NK-92 treated with Interleukin-12 subunit alpha and Interleukin-12 subunit beta, amount 100 ng/mL, for 24 hours (cell line): Measurements from ENCODE around the gene FSD1L.
A peak's percentile ranks its signal among the peaks of the same experiment; 100 is the strongest.

Experiments used
- DNase-seq: peaks from one replicate; lab custom pipeline; 2025; lab: John Stamatoyannopoulos, UW

The FSD1L gene

GRCh38 chr9:105447814-105448812 is at the start of gene FSD1L:
FSD1L (plus strand) TSS chr9:105448034; CDS start chr9:105448221, 187 bp downstream.
- peak; percentile 81 for DNase-seq

GRCh38 chr9:105399117-105399516 is 48.7 kb upstream of the FSD1L start:
- no peak for DNase-seq

GRCh38 chr9:105401651-105402050 is 46.2 kb upstream of the FSD1L start:
- DNase-seq = no peak

GRCh38 chr9:105403552-105404248 is 44.1 kb upstream of the FSD1L start:
- DNase-seq = no peak

- DNase-seq = peak; percentile 63
Observed at GRCh38 chr9:105405514-105406131, 42.2 kb upstream of the FSD1L start.

- DNase-seq = no peak
Observed at GRCh38 chr9:105406369-105406768, 41.5 kb upstream of the FSD1L start.

GRCh38 chr9:105413525-105413924 is 34.3 kb upstream of the FSD1L start:
- DNase-seq = no peak

- DNase-seq = peak; percentile 27
Observed at GRCh38 chr9:105414947-105415661, 32.7 kb upstream of the FSD1L start.

GRCh38 chr9:105415662-105415980 is 32.2 kb upstream of the FSD1L start:
- no peak for DNase-seq

- DNase-seq = no peak
Observed at GRCh38 chr9:105416840-105417239, 31.0 kb upstream of the FSD1L start.

- no peak for DNase-seq
Observed at GRCh38 chr9:105418588-105419500, 29.0 kb upstream of the FSD1L start.

- DNase-seq = no peak
Observed at GRCh38 chr9:105419816-105420597, 27.8 kb upstream of the FSD1L start.

- no peak for DNase-seq
Observed at GRCh38 chr9:105421154-105421553, 26.7 kb upstream of the FSD1L start.

- DNase-seq = no peak
Observed at GRCh38 chr9:105421864-105422263, 26.0 kb upstream of the FSD1L start.

GRCh38 chr9:105425816-105426433 is 21.9 kb upstream of the FSD1L start:
- DNase-seq = no peak

- DNase-seq = no peak
Observed at GRCh38 chr9:105426657-105427056, 21.2 kb upstream of the FSD1L start.

- DNase-seq = no peak
Observed at GRCh38 chr9:105431424-105432246, 16.2 kb upstream of the FSD1L start.

- no peak for DNase-seq
Observed at GRCh38 chr9:105432247-105432842, 15.5 kb upstream of the FSD1L start.
